NOMO-1 treated with dmso at 0.1 percent for 144 hours (cell line): ENCODE results near the gene FAM89B.

ENCODE experiments used
- DNase-seq: peaks from one replicate; lab custom pipeline; 2025; ENCODE audit not compliant: unreplicated experiment; lab: John Stamatoyannopoulos, UW

FAM89B gene

DNA sequence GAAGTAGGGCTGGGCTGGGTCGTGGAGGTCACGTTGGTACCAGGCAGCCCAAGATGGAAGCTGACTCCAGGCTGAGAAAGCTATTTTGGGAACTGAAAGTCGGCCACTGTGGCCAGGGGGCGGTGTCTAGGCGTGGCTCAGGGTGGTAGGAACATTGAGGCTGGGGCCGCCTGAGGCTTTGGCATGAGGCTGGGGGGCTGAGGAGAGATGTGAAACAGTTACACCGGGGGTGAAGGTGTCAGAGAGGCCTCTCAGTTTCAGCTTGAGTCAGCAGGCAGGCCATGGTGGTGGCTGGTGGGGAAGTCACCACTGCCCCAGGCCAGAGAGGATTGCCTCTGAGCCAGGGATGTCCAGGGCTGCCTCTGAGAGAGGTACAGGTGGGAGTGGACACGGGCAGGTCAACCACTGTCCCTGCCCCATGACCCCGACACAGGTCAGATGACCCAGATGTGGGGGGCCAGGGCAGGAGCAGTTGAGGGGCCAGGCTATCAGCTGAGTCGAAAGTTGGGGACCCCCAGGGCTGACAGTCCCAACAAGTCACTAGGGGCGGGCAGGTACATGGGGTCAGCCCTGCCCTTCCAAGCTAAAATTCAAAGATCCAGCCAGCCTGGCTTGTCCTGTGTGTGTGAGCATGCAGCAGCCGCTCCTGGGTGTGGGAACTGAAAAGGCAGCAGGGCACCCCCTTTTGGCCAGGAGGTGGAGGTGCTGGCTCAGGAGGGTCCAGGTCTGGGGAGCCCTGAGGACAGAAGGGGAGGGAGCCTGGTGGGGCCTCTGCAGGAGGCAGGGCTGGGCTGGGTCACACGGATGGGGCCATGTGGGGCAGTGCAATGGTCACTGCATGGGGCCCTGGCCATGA is 16.1 kb downstream of the FAM89B start:
- peak; percentile 61 for DNase-seq

DNA sequence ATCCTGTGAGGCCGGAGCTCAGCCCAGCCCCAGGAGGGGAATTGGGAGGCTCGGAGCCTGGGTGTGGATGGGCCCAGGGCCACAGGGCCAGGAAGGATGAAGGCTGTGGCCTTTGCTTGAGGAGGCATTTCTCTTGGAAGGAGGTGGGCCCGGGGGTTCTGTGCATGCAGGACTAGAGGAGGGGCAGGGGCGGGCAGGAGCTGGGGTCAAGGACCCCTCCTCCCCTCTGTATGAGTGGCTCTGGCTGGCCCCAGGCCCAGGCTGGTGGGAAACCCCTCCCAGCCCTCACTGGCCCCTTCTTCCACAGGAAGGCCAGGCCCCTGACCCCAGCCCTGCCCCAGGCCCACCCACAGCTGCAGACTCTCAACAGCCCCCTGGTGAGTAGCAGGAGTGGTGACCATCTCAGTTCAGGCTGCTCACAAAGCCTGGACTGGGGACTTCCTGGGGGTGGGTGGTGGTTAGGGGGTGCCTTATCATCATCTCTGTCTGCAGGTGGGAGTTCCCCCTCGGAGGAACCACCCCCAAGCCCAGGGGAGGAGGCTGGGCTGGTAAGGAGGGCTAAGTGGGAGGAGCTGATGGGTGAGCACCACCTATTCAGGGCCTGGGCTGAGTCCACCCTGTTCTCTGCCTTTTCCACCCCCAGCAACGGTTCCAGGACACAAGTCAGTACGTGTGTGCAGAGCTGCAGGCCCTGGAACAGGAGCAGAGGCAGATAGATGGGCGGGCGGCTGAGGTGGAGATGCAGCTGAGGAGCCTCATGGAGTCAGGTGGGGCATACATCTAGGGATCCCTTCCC is 17.3 kb downstream of the FAM89B start:
- DNase-seq, result no peak

DNA sequence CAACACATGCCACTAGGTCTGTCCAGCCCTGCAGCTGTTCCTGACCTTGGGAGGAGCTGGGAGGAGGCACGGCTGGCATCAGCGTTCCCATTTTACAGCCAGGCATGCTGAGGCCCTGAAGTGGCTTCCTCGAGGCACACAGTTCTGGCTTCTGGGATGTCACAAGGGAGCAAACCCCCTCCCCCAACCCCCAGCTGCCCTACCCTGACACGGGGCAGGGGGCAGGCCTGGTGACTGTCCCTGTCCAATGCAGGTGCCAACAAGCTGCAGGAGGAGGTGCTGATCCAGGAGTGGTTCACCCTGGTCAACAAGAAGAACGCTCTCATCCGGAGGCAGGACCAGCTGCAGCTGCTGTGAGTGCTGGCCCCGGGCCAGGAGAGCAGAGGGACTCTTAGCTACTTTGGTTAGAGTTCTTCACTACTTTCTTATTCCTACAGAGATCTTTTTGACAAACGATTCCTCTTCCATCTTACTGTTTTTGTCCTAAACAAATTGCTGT is 18.0 kb downstream of the FAM89B start:
- DNase-seq, result no peak

DNA sequence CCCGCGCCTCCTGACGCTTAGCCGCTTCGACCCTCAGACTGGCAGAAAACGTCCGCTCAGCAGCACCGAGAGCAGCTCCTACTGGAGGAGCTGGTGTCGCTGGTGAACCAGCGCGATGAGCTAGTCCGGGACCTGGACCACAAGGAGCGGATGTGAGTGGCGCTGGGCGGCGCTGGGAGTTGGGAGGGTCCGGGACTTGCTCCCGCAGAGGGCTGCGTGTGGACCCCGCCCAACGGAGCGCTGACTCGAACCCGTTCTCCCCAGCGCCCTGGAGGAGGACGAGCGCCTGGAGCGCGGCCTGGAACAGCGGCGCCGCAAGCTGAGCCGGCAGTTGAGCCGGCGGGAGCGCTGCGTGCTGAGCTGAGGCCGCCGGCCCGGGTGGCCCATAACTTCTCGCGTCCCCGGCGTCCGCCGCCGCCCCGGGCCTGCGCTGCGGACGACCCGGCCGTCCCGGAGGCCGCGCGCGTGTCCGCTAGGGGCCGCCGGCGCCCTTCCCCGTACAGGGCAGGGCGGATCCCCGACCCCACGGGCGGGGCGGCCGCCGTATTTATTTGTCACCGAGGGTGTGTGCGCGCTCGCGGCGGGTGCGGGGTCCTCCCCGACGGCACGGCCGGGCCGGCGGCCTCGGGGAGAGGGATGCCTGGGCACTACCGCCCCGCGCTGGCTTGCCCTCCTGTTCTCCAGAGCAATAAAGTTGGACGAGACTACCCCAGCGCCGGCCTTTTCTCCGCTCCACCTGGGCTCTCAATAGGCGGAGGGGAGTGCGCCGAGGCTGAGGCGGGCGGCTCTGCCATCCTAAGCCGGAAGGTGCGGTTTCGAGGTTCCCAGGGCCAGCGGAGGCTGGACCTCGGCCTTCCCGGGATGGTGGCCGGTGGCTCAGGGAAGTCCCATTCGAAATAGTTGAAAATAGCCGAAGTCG is 19.9 kb downstream of the FAM89B start:
- no peak for DNase-seq

DNA sequence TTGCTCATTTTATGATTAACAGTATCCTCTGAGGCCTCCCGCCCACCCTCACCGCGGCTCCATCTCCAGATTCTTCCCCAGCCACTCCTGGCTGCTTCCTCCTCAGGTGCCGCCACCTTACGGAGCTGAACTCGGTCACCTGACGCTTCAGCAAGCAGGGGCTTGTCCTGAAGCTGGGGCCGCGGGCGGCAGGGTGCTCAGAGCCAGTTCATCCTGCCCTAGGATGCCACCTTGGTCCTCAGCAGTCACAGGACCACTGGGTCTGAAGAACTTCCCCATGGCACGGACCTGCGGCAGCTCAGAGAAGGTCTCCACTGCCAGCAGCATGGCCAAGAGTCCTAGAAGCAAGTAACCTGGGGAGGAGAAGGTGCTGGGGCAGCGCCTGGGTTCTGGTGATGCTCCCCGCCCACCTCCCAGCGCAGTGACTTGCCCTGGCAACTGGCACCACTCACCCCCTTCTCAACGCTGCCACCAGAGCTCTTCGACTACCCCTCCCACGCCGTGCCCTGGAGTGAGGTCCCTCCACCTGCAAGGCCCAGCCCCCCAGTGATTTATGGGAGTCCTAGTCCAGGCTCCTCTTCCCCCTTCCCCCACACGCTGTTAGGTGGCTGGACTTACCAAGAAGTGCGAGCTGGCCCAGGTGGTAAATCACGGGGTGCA is 20.6 kb downstream of the FAM89B start:
- no peak for DNase-seq

DNA sequence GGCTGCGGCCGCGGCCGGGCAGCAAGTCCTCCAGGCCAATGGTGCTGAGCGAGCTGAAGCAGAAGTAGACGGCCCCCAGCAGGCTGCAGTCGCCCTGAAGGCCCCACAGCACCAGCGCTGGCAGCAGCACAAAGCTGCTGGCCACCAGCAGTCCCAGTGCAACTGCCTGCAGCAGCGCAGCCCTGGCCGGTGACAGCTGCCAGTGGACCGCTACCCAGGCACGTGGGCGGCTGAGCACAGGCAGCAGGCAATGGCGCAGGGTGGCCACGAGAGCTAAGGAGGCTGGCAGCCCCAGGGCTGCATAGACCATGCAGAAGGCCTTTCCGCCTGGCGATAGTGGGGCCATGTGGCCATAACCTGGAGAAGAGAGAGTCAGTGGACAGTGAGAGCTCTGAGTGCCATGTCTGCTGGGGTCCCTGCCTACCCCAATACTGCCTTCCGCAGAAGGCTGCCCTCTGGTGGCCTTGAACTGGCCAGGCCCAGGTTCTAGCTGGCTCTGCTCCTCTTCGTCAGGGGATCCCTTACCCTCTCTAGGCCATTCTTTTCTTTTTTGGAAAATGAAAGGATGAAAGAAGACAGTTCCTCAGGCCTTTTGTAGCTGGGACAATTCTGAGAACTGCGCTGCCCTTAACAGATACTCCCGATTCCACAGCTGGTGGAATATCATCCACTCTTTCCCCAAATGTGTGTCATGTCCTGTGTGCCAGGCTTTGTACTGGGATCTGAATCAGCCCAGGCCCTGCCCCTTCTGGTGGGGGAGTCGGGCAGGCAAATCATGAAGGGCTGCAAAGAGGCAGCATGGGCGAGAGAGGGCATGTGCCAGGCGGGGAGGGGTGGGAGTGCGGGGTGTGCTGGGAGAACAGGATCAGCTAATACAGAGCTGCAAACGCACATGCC is 21.4 kb downstream of the FAM89B start:
- peak; percentile 33 for DNase-seq

DNA sequence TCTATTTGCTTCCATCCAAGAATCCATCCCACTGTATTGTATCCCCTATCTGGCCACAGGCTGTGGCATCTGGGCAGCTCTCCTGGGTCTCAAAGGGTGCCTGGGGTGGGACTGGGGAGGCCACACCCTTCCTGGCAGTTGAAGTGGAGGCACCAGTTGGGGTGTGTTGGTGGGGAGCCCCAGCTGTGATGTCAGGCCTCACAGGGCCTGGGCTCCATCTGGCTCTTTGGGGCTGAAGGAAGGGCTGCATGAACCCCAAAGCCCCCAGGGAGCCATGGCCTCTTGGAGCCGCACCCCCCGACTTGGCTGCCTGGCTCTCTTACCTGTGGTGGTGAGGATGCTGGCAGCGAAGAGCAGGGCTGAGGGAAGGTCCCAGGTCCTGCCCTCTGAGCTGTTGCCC is 22.8 kb downstream of the FAM89B start:
- no peak for DNase-seq

- no peak for DNase-seq
Measured at GRCh38 chr11:65595543-65596281, 23.4 kb downstream of the FAM89B start, which contains the start of gene KCNK7. Gene KCNK7, minus strand, starts transcription at chr11:65595800. Its CDS starts 28 bp downstream, at chr11:65595772.

- no peak for DNase-seq
Measured at GRCh38 chr11:65596520-65596919, 24.2 kb downstream of the FAM89B start.

- DNase-seq, result no peak
Measured at GRCh38 chr11:65598258-65598699, 25.9 kb downstream of the FAM89B start.

GRCh38 chr11:65599216-65599954 is 27.0 kb downstream of the FAM89B start:
- no peak for DNase-seq

DNA sequence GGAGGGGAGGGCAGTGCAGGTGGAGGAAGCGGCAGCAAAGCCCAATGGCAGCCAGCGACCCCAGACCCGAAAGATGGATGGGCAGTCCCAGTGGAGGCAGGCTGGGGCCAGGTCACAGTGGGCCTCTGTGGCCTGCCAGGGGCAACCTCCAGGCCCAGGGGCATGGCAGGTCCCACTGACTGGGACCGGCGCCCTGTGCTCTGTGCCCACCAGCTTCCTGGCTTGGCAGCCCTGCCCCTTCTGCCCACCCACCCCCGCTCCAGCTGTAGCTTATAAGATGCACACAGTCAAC is 27.6 kb downstream of the FAM89B start:
- no peak for DNase-seq

DNA sequence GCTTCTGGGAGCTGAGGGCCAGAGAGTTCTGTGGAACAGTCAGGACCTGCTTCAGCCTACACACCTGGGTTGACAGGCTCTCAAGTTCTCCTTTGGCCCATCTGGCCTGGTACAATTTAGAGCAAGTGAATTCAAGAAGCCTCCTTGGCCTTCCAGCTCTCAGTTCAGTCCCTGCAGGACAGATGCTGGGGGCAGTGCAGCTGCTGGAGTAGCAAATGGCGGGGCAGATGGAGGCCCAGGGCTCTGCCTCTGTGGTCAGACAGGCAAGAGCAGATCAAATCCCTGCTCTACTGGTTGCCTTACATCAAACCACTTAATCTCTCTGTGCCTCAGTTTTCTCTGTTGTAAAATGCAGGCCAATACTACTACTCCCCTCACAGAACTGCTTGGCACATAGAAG is 31.9 kb downstream of the FAM89B start:
- no peak for DNase-seq

DNA sequence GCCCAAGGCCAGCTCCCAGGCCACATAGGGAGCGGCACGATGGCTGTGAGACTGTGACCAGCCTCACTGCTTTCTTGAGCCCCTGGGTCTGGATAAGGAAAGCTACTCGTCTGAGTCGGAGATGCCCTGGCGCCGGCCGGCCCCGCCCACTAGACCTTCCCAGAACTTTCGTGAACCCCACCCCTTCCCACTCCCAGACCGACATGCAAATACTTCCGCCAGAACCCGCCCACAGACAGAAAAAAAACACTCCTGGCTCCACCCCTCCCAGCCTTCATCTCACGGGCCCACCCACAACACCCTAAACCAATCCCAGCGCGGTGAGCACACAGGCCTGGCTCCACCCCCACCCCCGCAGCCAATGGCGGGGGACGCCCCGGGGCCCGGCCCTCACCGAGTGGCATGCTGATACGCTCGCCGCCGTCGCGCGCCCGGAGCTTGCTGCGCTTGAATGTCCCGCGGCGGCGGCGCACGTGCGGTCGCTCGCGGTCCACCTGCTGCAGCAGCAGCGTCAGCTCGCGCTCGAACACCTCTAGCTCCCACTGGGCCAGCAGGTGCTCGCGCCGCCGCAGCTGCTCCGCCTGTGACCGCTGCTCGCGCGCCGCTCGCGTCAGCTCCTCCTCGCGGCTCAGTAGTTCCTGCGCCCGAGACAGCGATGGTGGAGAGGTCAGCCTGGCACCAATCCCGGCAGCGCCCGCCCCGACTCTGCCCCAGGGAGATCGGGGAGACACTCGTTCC is 34.7 kb downstream of the FAM89B start:
- no peak for DNase-seq

- no peak for DNase-seq
Measured at GRCh38 chr11:65607614-65608426, 35.5 kb downstream of the FAM89B start.

- no peak for DNase-seq
Measured at GRCh38 chr11:65609229-65609628, 36.9 kb downstream of the FAM89B start.

DNA sequence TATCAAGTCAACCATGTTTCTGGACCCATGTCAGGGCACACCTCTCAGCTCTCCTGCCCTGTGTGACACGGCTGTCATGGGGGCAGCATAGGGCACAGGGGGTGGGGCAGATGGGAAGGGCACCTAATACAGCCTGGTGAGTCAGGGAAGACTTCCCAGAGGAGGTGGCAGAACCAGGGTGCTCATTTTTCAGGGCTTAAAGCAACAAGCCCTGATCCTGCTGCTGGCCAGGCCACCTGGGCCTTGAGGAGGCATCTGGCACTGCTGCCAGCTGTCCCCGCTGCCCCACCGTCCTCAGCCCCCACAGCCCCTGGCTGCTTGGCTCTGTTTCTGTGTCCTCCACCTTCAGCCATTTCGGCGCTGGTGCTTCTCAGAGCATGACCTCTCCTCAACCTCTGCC is 37.3 kb downstream of the FAM89B start:
- no peak for DNase-seq
